ENCODE results near the gene TSKS. TPM values are rescaled to one million over a fixed set of nuclear protein-coding genes. Genes with fewer than 3 reads are reported as not detected.

The TSKS gene
- total RNA-seq, 1 donor from 2014 or later: not detected

DNA sequence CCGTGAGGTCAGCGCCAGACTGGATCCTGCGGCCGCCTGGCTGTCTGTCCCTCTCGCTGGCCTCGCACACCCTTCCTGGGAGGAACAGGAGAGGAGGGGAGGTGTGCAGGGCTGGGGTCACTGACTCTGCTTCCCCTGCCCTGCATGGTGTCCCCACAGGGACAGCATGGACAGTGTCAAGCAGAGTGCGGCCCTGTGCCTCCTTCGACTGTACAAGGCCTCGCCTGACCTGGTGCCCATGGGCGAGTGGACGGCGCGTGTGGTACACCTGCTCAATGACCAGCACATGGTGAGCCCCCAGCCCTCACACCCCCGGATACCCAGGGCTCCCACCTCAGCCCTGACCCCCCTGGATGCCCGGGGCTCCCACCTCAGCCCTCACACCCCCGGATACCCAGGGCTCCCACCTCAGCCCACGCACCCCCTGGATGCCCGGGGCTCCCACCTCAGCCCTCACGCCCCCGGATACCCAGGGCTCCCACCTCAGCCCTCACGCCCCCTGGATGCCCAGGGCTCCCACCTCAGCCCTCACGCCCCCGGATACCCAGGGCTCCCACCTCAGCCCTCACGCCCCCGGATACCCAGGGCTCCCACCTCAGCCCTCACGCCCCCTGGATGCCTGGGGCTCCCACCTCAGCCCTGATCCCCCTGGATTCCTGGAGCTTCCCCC lies 28.8 kb upstream of the TSKS start:
- no peak for DNase-seq (ENCODE audit: low spot score)
- H4K20me1 ChIP-seq (ENCODE audit: low read depth): no peaks in the 10 kb centered on the region
- H3K27me3 ChIP-seq: no peaks in the 10 kb centered on the region
- no peak overlapping the region for H3K4me3 ChIP-seq
- no peaks in the 10 kb centered on the region for H3K9me3 Mint-ChIP-seq
- no peak overlapping the region for H3K9ac ChIP-seq
- H2AFZ ChIP-seq (replicated peaks): no peak overlapping the region
- no peak overlapping the region for H3K27ac ChIP-seq
- H3K4me3 Mint-ChIP-seq: no peak overlapping the region
- no peak overlapping the region for H3K4me2 ChIP-seq
- no peaks in the 10 kb centered on the region for H3K36me3 ChIP-seq
- no peaks in the 10 kb centered on the region for H3K9me3 ChIP-seq (ENCODE audit: low read depth)
- H3K27ac Mint-ChIP-seq: no peak overlapping the region
- H3K4me1 ChIP-seq: no peaks in the 10 kb centered on the region
- peaks cover 5% of the 10 kb centered on the region for H3K4me1 Mint-ChIP-seq
- no peaks in the 10 kb centered on the region for H3F3A ChIP-seq (ENCODE audit: low read depth)
- TF ChIP-seq, protein P1, sequence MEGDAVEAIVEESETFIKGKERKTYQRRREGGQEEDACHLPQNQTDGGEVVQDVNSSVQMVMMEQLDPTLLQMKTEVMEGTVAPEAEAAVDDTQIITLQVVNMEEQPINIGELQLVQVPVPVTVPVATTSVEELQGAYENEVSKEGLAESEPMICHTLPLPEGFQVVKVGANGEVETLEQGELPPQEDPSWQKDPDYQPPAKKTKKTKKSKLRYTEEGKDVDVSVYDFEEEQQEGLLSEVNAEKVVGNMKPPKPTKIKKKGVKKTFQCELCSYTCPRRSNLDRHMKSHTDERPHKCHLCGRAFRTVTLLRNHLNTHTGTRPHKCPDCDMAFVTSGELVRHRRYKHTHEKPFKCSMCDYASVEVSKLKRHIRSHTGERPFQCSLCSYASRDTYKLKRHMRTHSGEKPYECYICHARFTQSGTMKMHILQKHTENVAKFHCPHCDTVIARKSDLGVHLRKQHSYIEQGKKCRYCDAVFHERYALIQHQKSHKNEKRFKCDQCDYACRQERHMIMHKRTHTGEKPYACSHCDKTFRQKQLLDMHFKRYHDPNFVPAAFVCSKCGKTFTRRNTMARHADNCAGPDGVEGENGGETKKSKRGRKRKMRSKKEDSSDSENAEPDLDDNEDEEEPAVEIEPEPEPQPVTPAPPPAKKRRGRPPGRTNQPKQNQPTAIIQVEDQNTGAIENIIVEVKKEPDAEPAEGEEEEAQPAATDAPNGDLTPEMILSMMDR (IDR thresholded peaks at IDR 0.05): no peak
- TF ChIP-seq EZH2 (IDR thresholded peaks at IDR 0.05): no peak
- no peak for TF ChIP-seq EZH2phosphoT487 (IDR thresholded peaks at IDR 0.05)
- H3K79me2 ChIP-seq (ENCODE audit: low read depth): no peaks in the 10 kb centered on the region
- H3K36me3 Mint-ChIP-seq: peaks cover 21% of the 10 kb centered on the region
- H3K27me3 Mint-ChIP-seq (ENCODE audit: insufficient read depth, low read depth): peaks cover 3% of the 10 kb centered on the region

- H3K4me1 ChIP-seq: no peaks in the 10 kb centered on the region
- no peaks in the 10 kb centered on the region for H3K9me3 Mint-ChIP-seq
- no peaks in the 10 kb centered on the region for H3K9me3 ChIP-seq (ENCODE audit: low read depth)
- H3K36me3 ChIP-seq: no peaks in the 10 kb centered on the region
- DNase-seq (ENCODE audit: low spot score): no peak
- no peaks in the 10 kb centered on the region for H3K27me3 ChIP-seq
- no peak overlapping the region for H3K4me2 ChIP-seq
- H4K20me1 ChIP-seq (ENCODE audit: low read depth): no peaks in the 10 kb centered on the region
- no peak overlapping the region for H3K4me3 Mint-ChIP-seq
- H3K9ac ChIP-seq: no peak overlapping the region
- no peak overlapping the region for H3K4me3 ChIP-seq
- H3K4me1 Mint-ChIP-seq: peaks cover 11% of the 10 kb centered on the region
- H3K27me3 Mint-ChIP-seq (ENCODE audit: insufficient read depth, low read depth): no peaks in the 10 kb centered on the region
- H3K27ac Mint-ChIP-seq: peak overlapping the region; percentile 42
- H2AFZ ChIP-seq (replicated peaks): no peak overlapping the region
- no peaks in the 10 kb centered on the region for H3K79me2 ChIP-seq (ENCODE audit: low read depth)
- peaks cover 22% of the 10 kb centered on the region for H3K36me3 Mint-ChIP-seq
- TF ChIP-seq, protein P1 (IDR thresholded peaks at IDR 0.05): no peak
- no peak for TF ChIP-seq EZH2 (IDR thresholded peaks at IDR 0.05)
- no peak for TF ChIP-seq EZH2phosphoT487 (IDR thresholded peaks at IDR 0.05)
- no peaks in the 10 kb centered on the region for H3F3A ChIP-seq (ENCODE audit: low read depth)
- H3K27ac ChIP-seq: no peak overlapping the region
Measured at GRCh38 chr19:49790866-49791265, 27.8 kb upstream of the TSKS start.

GRCh38 chr19:49788857-49789256 lies 25.8 kb upstream of the TSKS start:
- H3K27me3 Mint-ChIP-seq (ENCODE audit: insufficient read depth, low read depth): no peaks in the 10 kb centered on the region
- H3K79me2 ChIP-seq (ENCODE audit: low read depth): no peaks in the 10 kb centered on the region
- peaks cover 29% of the 10 kb centered on the region for H3K36me3 Mint-ChIP-seq
- TF ChIP-seq, protein P1 (IDR thresholded peaks at IDR 0.05): no peak
- TF ChIP-seq EZH2phosphoT487 (IDR thresholded peaks at IDR 0.05): no peak
- TF ChIP-seq EZH2 (IDR thresholded peaks at IDR 0.05): no peak
- no peaks in the 10 kb centered on the region for H3K4me1 ChIP-seq
- H3K27ac Mint-ChIP-seq: peak overlapping the region; percentile 20
- no peaks in the 10 kb centered on the region for H3K36me3 ChIP-seq
- H3K4me3 ChIP-seq: no peak overlapping the region
- H3K4me1 Mint-ChIP-seq: peaks cover 11% of the 10 kb centered on the region
- H3K9me3 ChIP-seq (ENCODE audit: low read depth): no peaks in the 10 kb centered on the region
- H3K4me3 Mint-ChIP-seq: no peak overlapping the region
- H3K27ac ChIP-seq: no peak overlapping the region
- DNase-seq (ENCODE audit: low spot score): no peak
- no peaks in the 10 kb centered on the region for H3K9me3 Mint-ChIP-seq
- no peaks in the 10 kb centered on the region for H3F3A ChIP-seq (ENCODE audit: low read depth)
- H3K9ac ChIP-seq: no peak overlapping the region
- no peak overlapping the region for H2AFZ ChIP-seq (replicated peaks)
- no peak overlapping the region for H3K4me2 ChIP-seq
- no peaks in the 10 kb centered on the region for H3K27me3 ChIP-seq
- H4K20me1 ChIP-seq (ENCODE audit: low read depth): no peaks in the 10 kb centered on the region
